ENCODE data around the gene ARSA.

Gene ARSA

GRCh38 chr22:50604256-50605001 lies 23.5 kb downstream of the ARSA start:
- no peak for DNase-seq (ENCODE audit: low read depth)

DNA sequence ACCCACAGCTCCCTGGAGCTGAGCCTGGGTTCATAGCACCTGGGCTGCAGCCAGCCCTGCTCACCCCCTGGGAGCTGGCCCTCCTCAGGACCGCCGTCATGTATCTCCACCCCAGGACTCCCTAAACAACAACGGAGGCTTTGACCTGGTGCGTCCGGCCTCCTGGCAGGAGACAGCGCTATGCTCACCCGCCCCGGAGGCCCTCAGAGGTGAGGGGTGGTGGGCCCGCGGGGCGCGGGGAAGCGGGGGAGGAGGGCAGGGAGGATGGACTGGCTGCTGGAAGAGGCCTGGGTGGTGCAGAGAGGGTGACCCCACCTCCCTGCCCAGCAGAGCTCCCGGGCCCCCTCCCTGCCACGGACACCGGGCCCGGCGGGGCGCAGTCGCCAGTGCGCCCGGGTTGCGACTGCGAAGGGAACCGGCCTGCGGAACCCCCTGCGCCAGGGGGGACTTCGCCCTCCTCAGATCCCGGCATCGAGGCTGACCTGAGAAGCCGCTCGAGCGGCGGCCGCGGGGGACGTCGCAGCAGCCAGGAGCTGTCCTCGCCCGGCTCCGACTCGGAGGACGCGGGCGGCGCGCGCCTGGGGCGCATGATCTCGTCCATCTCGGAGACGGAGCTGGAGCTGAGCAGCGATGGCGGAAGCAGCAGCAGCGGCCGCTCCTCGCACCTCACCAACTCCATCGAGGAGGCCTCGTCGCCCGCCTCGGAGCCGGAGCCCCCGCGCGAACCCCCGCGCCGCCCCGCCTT lies 24.3 kb downstream of the ARSA start:
- no peak for DNase-seq (ENCODE audit: low read depth)

GRCh38 chr22:50602338-50602700 lies 25.6 kb downstream of the ARSA start:
- no peak for DNase-seq (ENCODE audit: low read depth)

DNA sequence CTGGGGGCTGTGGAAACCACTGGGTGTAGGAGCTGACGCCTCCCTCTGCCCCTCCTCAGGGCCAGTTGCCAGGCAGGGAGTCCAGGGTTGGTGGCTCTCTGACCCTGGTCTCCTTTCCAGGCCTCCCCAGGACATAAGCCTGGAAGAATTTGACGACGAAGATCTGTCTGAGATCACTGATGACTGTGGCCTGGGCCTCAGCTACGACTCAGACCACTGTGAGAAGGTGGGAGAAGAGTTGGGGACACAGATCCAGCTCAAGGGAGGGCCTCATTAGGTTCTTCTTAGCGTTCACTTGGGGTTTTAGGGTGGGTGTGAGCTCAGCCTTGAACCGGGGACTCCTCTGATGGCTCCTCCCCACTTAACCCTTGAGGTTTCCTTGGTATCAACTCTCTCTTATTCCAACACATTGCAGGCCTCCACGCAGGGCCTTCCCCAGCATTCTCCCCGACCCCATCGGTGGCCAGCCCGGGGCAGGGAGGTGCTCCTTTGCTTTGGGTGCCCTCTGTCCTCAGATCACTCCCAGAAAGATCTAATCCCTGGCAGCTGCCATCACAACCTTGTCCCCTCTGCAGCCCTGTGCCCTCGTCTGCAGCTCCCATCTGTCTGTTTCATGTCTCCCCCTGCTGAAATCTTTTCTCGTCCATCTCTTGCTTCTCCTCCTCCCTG lies 26.1 kb downstream of the ARSA start:
- no peak for DNase-seq (ENCODE audit: low read depth)

DNA sequence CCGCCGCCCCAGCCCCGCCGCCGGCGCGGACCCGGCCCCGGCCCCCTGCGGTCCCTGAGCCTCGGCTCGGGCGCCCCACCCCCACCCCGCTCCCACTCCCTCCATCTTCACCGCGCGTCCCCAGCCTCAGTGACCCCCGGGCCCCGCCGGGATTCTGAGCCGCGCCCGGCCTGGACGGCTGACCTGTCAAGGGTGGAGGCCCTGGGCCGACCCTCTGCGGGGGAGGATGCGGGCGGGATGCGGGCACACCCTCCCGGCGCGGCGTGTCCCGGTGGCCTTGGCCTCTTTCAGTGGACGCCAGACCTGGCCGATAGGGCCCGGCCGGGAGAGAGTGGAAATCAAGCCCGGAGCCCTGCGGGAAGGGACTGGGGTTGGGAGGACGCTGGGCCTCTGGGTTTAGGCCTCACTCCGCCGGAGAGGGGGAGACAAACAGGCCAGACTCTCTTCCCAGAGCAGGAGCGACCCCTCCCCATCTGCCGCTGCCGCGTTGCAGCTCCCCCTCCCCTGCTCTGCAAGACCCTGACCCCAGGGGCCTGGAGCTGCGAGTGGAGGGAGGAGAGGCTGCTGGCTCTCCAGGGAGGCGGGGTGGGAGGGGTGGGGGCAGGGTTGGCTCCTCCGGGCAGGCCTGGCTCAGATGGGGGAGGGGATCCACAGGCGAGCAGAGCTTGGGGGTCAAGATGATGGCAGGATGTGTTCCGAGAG lies 26.8 kb downstream of the ARSA start:
- no peak for DNase-seq (ENCODE audit: low read depth)

- no peak for DNase-seq (ENCODE audit: low read depth)
These were observed 27.4 kb downstream of the ARSA start, which contains the start of gene MAPK8IP2 for GRCh38 chr22:50600538-50600937. TSS of gene MAPK8IP2 (plus strand) at chr22:50600793. CDS start at chr22:50600819, 26 bp downstream.

GRCh38 chr22:50599816-50600455 lies 28.0 kb downstream of the ARSA start:
- peak; percentile 33 for DNase-seq (ENCODE audit: low read depth)

DNA sequence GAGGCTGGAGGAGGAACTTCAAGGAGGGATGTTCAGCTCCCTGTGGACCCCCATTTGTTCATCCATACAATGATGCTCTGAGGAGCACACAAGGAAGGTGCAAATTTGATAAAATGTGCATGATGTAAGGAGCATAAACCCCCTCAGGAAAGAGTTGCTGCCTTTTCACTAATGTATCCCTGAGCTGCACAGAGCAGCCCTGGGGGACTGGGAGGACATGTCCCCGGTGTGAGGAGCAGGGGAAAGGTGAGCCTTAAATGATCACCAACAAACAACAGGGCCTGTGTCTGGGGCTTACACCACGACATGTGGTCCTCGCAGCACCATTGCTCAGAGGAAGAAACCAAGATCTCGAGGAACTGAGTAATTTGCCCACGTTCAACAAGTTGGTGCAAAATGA lies 30.9 kb downstream of the ARSA start:
- DNase-seq (ENCODE audit: low read depth), result no peak

DNA sequence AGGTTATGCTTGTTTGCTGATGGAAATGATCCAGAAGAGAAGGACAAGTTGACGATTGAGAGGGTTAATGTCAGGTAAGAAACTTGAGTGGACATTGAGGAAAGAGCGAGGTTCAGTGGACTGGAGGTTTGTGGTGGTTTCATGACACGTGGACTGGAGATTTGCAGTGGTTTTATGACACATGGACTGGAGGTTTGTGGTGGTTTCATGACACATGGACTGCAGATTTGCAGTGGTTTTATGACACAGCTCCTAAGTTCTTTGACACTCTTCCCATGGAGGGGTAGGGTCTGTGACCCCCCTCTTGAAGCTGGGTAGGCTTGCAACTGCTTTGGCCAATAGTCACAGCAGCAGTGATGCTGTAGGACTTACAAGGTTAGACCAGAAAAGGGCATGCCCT lies 32.8 kb downstream of the ARSA start:
- no peak for DNase-seq (ENCODE audit: low read depth)

- DNase-seq (ENCODE audit: low read depth), result no peak
These were observed 40.5 kb downstream of the ARSA start for GRCh38 chr22:50587407-50587806.

DNA sequence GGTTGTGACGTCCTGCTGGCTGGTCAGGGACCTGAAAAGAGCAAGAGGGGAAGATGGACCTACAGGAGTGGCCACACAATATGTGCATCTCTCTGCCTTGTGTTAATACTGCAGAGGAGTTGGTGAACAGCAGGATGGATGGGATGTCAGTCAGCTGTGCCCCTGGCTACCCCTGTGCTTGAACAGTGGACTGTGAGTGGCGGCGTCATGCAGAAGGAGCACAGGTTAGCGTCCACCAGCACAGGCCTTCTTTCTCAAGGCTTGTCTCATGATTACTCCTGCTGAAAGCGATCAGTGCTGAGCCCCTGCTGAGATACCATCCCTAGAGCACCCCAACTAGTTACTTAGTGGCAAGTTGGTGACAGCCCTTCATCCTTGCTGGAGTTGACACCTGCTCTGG lies 41.5 kb downstream of the ARSA start:
- no peak for DNase-seq (ENCODE audit: low read depth)

DNA sequence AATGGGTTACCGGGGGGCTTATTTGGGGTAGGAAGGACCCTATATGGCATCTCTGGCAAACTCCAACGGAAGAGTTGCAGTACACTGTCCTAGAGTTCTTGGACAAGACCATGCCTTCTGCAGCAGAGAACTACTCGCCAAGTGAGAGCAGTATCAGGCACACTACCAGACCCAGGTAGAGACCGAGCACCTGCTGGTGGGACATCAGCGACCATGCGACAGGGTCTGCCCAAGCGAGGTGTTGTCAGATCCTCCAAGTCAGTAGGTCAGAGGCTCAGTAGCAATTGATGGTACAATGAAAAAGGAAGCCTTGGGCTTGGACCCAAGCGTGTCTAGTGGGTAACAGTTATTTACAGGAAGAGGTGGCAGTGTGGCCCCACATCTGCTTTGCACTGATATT lies 42.2 kb downstream of the ARSA start:
- DNase-seq (ENCODE audit: low read depth), result no peak

- no peak for DNase-seq (ENCODE audit: low read depth)
These were observed 42.7 kb downstream of the ARSA start for GRCh38 chr22:50585238-50585637.

- no peak for DNase-seq (ENCODE audit: low read depth)
These were observed 43.6 kb downstream of the ARSA start for GRCh38 chr22:50584106-50585096.

- DNase-seq (ENCODE audit: low read depth), result no peak
These were observed 44.6 kb downstream of the ARSA start for GRCh38 chr22:50583294-50583861.

DNA sequence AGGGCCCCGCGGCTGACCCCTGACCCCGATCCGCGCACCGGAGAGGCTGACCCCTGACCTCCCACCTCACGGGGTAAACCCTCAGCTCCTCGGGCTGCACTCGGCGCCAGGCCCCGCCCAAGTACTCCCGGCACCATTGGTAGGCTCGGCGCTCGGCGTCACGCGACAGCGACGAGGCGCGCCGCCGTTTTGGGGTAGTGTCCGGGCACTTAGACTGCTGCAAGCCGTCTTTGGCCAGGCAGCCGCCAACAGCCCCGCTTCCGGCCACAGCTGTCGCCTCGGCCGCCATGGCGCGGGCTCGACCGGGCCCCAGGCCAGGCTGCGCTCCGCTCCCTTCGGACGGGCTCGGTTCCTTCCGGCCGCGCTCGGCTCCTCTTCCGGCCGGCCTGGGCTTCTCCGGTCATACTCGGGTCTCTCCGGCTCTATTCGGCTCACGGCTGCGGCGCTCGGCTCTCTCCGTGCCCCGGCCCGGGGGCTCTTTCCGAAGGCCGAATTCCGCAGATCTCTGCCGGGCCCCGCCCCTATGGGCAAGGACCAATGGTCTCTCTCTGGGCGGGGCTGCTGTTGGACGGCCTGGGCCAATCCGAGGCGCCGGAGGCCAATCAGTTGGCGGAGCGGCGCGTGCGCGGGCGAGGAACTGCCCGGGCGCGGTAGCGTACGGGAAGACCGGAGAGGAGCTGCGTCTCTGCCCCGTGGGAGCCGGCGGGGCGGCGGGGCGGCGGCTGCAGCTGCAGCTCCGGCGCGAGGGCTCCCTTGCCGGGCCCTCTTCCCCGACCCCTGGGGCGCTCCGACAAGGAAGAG lies 45.3 kb downstream of the ARSA start, which contains the start of gene CHKB:
TSS of gene CHKB (minus strand) at position 357 of the 801 bp plus-strand sequence. CDS start at position 289, 68 bp downstream.
- peak; percentile 88 for DNase-seq (ENCODE audit: low read depth)

DNA sequence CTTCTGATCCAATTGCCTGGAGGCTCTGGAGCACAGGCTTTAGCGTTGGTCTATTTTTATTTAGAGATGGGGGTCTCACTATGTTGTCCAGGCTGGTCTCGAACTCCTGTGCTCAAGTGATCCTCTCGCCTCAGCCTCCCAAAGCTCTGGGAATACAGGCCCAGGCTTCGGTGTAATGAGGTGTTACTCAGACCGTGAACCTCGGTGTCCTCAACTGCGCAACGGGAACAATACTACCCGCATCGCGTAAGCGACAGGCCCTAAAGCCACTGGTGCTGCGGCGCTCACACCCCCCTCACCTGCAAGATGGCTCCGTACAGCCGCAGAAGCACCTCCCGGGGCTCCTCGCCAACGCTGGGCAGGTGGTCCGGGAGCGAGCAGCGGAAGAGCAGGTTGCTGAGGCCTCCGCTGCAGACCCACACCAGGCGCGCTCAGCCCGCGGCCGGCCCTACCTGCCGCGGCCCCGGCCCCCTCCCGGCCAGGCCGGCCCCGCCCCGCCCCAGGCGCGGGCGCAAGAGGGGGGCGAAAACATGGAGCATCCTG lies 45.9 kb downstream of the ARSA start:
- DNase-seq (ENCODE audit: low read depth), result no peak

GRCh38 chr22:50581031-50581949 lies 46.7 kb downstream of the ARSA start:
- no peak for DNase-seq (ENCODE audit: low read depth)

All from stimulated activated CD8-positive, alpha-beta memory T cell treated with anti-CD3 and anti-CD28 coated beads, Interleukin-15, amount 100 ng/mL, for 24 hours (primary cell).